HepG2 (cell line): Measurements from ENCODE around the gene ARHGEF12. TPM values are rescaled to one million over a fixed set of nuclear protein-coding genes. Genes with fewer than 3 reads are reported as not detected.

Source experiments
- ATAC-seq: fragments of 200-7000 bp; cut with Tn5 transposase; 3 replicates; pipeline ENCODE4 v1.9.1; 2020; ENCODE audit warnings: mild to moderate bottlenecking, moderate library complexity
- BruUV-seq: library from RNA; stranded (reverse); fragments of 400-500 nt; replicated peaks from 2 replicates; lab custom pipeline; 2021; lab: Mats Ljungman, UMichigan
- CTCF ChIA-PET: fragments of 300-600 bp; formaldehyde crosslinking; extraction: SDS; loops from one replicate; lab custom pipeline; 2021; ENCODE audit warnings: low total read pairs, inconsistent platforms, low intra/inter-chr PET ratio; lab: Yijun Ruan, JAX
- POLR2A ChIA-PET: fragments of 350-600 bp; sonication (Branson Sonifier 250); formaldehyde crosslinking; loops from one replicate; lab custom pipeline; 2020; ENCODE audit warnings: antibody characterized with exemption, inconsistent platforms; lab: Yijun Ruan, JAX
- DNase-seq: peaks from one replicate; pipeline ENCODE4 v3.0.0-alpha.2; 2015; ENCODE audit warnings: low spot score
- FAIRE-seq: peaks from 3 replicates; lab custom pipeline; 2011; peaks lifted over from hg19 to GRCh38; lab: Jason Lieb, UNC
- H2AFZ ChIP-seq: one replicate; pipeline ENCODE4 v1.6.1; 2011; ENCODE audit warnings: low read length, inconsistent platforms
- H3K27ac ChIP-seq: fragments of 300-600 bp; 3 replicates; pipeline ENCODE4 v1.8.0; 2011; ENCODE audit warnings: mixed run types, mild to moderate bottlenecking, mixed read lengths, low read length, inconsistent platforms; ENCODE audit not compliant: insufficient read depth; ENCODE audit errors: extremely low read length
- H3K27me3 ChIP-seq, 2 experiments: fragments of 200-600 bp in 1 of 2; 2 replicates in 1 of 2; 3 replicates in 1 of 2; pipeline versions ENCODE4 v1.6.0 to v1.8.0; 2011; ENCODE audit warnings: low read length in 2 of 2, mild to moderate bottlenecking in 2 of 2, moderate library complexity in 2 of 2, inconsistent platforms in 1 of 2; ENCODE audit not compliant: insufficient read depth in 2 of 2, control insufficient read depth in 1 of 2
- H3K36me3 ChIP-seq, 2 experiments: fragments of 200-600 bp in 1 of 2; replicated peaks in 1 of 2; 2 replicates in 1 of 2; 3 replicates in 1 of 2; pipeline versions ENCODE4 v1.5.1 to v1.8.0; 2011; ENCODE audit warnings: low read length in 2 of 2, inconsistent platforms in 1 of 2; ENCODE audit not compliant: insufficient read depth in 2 of 2, control insufficient read depth in 1 of 2
- H3K4me1 ChIP-seq: 2 replicates; pipeline ENCODE4 v1.5.1; 2012; ENCODE audit warnings: low read length, inconsistent platforms; ENCODE audit not compliant: insufficient read depth
- H3K4me2 ChIP-seq: 2 replicates; pipeline ENCODE4 v1.6.0; 2011; ENCODE audit warnings: low read depth, low read length, inconsistent platforms
- H3K4me3 ChIP-seq, 3 experiments: fragments of 200-600 bp in 1 of 3; sonication (generic), shearing (Covaris generic) in 1 of 3; replicated peaks in 1 of 3; 2 replicates each; pipeline ENCODE4 v1.5.1; 2011 to 2016; ENCODE audit warnings: low read length in 3 of 3, inconsistent platforms in 2 of 3, low read depth in 2 of 3, mild to moderate bottlenecking in 2 of 3, control low read depth in 1 of 3, mixed read lengths in 1 of 3; ENCODE audit not compliant: insufficient read depth in 1 of 3
- H3K79me2 ChIP-seq: one replicate; pipeline ENCODE4 v1.6.1; 2011; ENCODE audit warnings: low read length, inconsistent platforms; ENCODE audit not compliant: insufficient read depth
- H3K9ac ChIP-seq: 2 replicates; pipeline ENCODE4 v1.6.0; 2011; ENCODE audit warnings: mild to moderate bottlenecking, low read depth, low read length, inconsistent platforms; ENCODE audit not compliant: insufficient read depth
- H3K9me3 ChIP-seq: 2 replicates; pipeline ENCODE4 v1.5.1; 2012; ENCODE audit warnings: mild to moderate bottlenecking, low read length
- H4K20me1 ChIP-seq: 2 replicates; pipeline ENCODE4 v1.6.0; 2011; ENCODE audit warnings: inconsistent platforms, mild to moderate bottlenecking, low read length, moderate library complexity; ENCODE audit not compliant: insufficient read depth
- DPF2 ChIP-seq: sonication (generic); formaldehyde crosslinking; IDR thresholded peaks from 2 replicates; pipeline ENCODE4 v1.4.0; 2020; ENCODE audit warnings: mild to moderate bottlenecking, low read depth, missing genetic modification reagents, borderline replicate concordance
- EP300 ChIP-seq, 3 experiments: sonication (generic) in 1 of 3; formaldehyde crosslinking in 1 of 3; IDR thresholded peaks; 2 replicates each; pipeline versions ENCODE4 v1.5.1 to v1.6.1; 2011 to 2020; ENCODE audit warnings: low read depth in 2 of 3, low read length in 2 of 3, borderline replicate concordance in 1 of 3, improper control_type of control experiment in 1 of 3, mild to moderate bottlenecking in 1 of 3, missing genetic modification reagents in 1 of 3, moderate library complexity in 1 of 3
- GLI4 ChIP-seq: sonication (generic); formaldehyde crosslinking; IDR thresholded peaks from 2 replicates; pipeline ENCODE4 v1.5.1; 2020; ENCODE audit warnings: missing genetic modification reagents, mild to moderate bottlenecking, moderate library complexity, borderline replicate concordance
- HMGA1 ChIP-seq: sonication (generic); formaldehyde crosslinking; conservative IDR thresholded peaks from 2 replicates; pipeline ENCODE4 v1.4.0; 2020; ENCODE audit warnings: missing genetic modification reagents
- HNF4A ChIP-seq: sonication (generic); formaldehyde crosslinking; IDR thresholded peaks from 2 replicates; pipeline ENCODE4 v1.4.0; 2020; ENCODE audit warnings: missing genetic modification reagents
- IRF2 ChIP-seq: IDR thresholded peaks from 2 replicates; pipeline ENCODE4 v1.6.1; 2018; ENCODE audit warnings: missing genetic modification reagents, missing compliant biosample characterization
- NCOA2 ChIP-seq: sonication (generic); formaldehyde crosslinking; IDR thresholded peaks from 2 replicates; pipeline ENCODE4 v1.8.0; 2022; ENCODE audit warnings: inconsistent platforms
- NCOR1 ChIP-seq: fragments of 200-600 bp; sonication (generic); IDR thresholded peaks from 2 replicates; pipeline ENCODE4 v1.7.0; 2017; ENCODE audit warnings: antibody characterized with exemption, low read length, borderline replicate concordance
- PITX1 ChIP-seq: sonication (generic); formaldehyde crosslinking; IDR thresholded peaks from 2 replicates; pipeline ENCODE4 v1.5.1; 2020; ENCODE audit warnings: mild to moderate bottlenecking, missing genetic modification reagents
- RXRA ChIP-seq: sonication (generic); formaldehyde crosslinking; IDR thresholded peaks from 2 replicates; pipeline ENCODE4 v1.5.1; 2020; ENCODE audit warnings: missing genetic modification reagents
- SOX13 ChIP-seq, 3 experiments: fragments of 450-650 bp in 1 of 3; sonication (generic) in 1 of 3; formaldehyde crosslinking in 1 of 3; IDR thresholded peaks in 2 of 3; conservative IDR thresholded peaks in 1 of 3; 2 replicates each; pipeline versions ENCODE4 v1.5.0 to v1.6.1; 2016 to 2020; ENCODE audit warnings: antibody characterized with exemption in 1 of 3, mild to moderate bottlenecking in 1 of 3, missing compliant biosample characterization in 1 of 3, missing genetic modification reagents in 1 of 3, moderate library complexity in 1 of 3
- ZBTB7A ChIP-seq: sonication (generic); formaldehyde crosslinking; IDR thresholded peaks from 2 replicates; pipeline ENCODE4 v1.8.0; 2022; ENCODE audit warnings: mild to moderate bottlenecking, missing genetic modification reagents
- ZBTB7B ChIP-seq: sonication (generic); formaldehyde crosslinking; IDR thresholded peaks from 2 replicates; pipeline ENCODE4 v1.4.0; 2020; ENCODE audit warnings: missing genetic modification reagents
- ZNF264 ChIP-seq: sonication (generic); formaldehyde crosslinking; IDR thresholded peaks from 2 replicates; pipeline ENCODE4 v1.4.0; 2020; ENCODE audit warnings: missing genetic modification reagents
- ZNF496 ChIP-seq: sonication (generic); formaldehyde crosslinking; IDR thresholded peaks from 2 replicates; pipeline ENCODE4 v1.8.1; 2023; ENCODE audit warnings: mild to moderate bottlenecking, moderate library complexity, missing genetic modification reagents; ENCODE audit not compliant: insufficient replicate concordance
- ZNF619 ChIP-seq: sonication (generic); formaldehyde crosslinking; IDR thresholded peaks from 2 replicates; pipeline ENCODE4 v1.4.0; 2020; ENCODE audit warnings: mild to moderate bottlenecking, missing genetic modification reagents
- WGBS: methylation state at CpG from one replicate; pipeline ENCODE4 v1.1.6; 2017; ENCODE audit warnings: low lambda C conversion rate; 5-methylcytosine and 5-hydroxymethylcytosine counted together
- in situ Hi-C: cut with HindIII; loops from 2 replicates; pipeline ENCODE4 v1.10.0; 2017; ENCODE audit warnings: low pct_unique_long_range_greater_than_20kb; ENCODE audit not compliant: extremely low pct_ligation_motif_present
- intact Hi-C: fragments of 100-400 bp; cut with micrococcal nuclease; formaldehyde crosslinking; loops from one replicate; pipeline ENCODE4 v1.10.0; 2022; ENCODE audit not compliant: unreplicated experiment
- polyA plus RNA-seq, 8 experiments: library from polyadenylated mRNA; depleted of rRNA in 3 of 8; stranded (reverse) in 7 of 8; unstranded in 1 of 8; fragments of >200 nt; fragmentation: Illumina TruSeq in 4 of 8; extraction: Trizol in 4 of 8; gene quantifications; 2 replicates each; pipeline versions ENCODE4 v1.2.1 to v1.2.3, GENCODE V29; 2011 to 2016; ENCODE audit warnings: low read depth in 4 of 8, missing spikeins in 1 of 8, mixed read lengths in 1 of 8; ENCODE audit not compliant: insufficient read depth in 1 of 8
- total RNA-seq, 5 experiments: library from RNA; depleted of rRNA; stranded (reverse); fragments of >200 nt; fragmentation: Illumina TruSeq; extraction: Trizol; gene quantifications; 2 replicates each; pipeline ENCODE4 v1.2.3, GENCODE V29; 2016; ENCODE audit warnings: low read depth in 1 of 5
- TF ChIP-seq, protein P1 (sequence below): sonication (generic); formaldehyde crosslinking; IDR thresholded peaks from 2 replicates; pipeline ENCODE4 v1.4.0; 2020; ENCODE audit warnings: missing genetic modification reagents, borderline replicate concordance
- TF ChIP-seq, protein P2 (sequence below): fragments of 450-650 bp; IDR thresholded peaks from 2 replicates; pipeline ENCODE4 v1.6.1; 2017
- TF ChIP-seq, protein P3 (sequence below): sonication (generic); formaldehyde crosslinking; IDR thresholded peaks from 2 replicates; pipeline ENCODE4 v1.8.1; 2023; ENCODE audit warnings: missing genetic modification reagents, inconsistent platforms, borderline replicate concordance

ARHGEF12 gene
- total and polyA plus RNA-seq, 2 of the 13 experiments (the other 11 are each of a cell fraction or from before 2014, with no cell fraction given): 17.9 to 54.4 TPM

DNA sequence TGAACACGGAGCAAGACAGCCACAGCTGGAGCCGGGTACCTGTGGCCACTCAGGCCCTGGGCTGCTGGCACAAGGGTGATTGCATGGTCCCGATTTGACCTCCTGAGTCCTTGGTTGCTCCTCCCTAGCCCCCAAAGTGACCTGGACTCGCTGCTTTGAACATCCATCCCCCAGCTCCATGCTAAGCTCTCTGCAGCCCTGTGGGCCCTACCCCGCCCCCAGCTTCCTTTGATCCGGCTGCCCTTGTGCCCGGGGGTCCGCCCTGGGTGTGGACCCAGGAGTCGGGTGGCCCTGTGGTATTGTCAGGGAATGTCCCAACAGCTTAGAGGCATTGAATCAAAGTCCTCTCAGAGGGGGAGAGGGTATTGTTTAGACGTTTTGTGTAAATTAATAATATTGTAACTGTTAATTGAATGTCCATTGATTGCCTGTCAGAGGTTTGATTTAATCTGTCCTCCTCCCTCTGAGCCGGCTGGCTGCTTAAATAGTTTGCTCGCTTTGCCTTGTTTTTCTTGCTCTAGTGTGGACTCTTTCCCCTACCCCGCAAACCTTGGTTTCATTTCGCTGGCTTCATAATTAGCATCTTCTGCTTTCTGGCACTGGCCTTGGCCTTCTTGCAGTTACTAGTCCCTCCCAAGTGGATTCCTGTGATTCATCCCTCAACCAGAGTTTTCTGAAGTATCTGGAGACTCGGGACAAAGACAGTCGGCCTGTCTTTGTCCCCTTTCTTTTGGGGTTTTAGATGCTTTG is 196.0 kb downstream of the ARHGEF12 start:
- 0 out of 2 replicates have a peak overlapping the region, but pooled peaks have one; percentile 24 for H3K9ac ChIP-seq
- ChIA-PET POLR2A (interaction anchor here (0.5 to 2.3 kb wide), 3 partner anchors 9 to 333 kb away, joined by 3 to 10 read pairs (median 4); no protein-coding TSS in a partner anchor), CTCF (no interaction called here)
- peak overlapping the region; percentile 69 for H3K4me2 ChIP-seq
- no peaks in the 10 kb centered on the region for H3K79me2 ChIP-seq
- BruUV-seq: no TSS peak
- in situ Hi-C loops: no loop called here
- WGBS: 2% methylated on average over 9 of the region's 16 CpGs
- H3K36me3 ChIP-seq: no peaks in the 10 kb centered on the region
- H2AFZ ChIP-seq: no peak overlapping the region
- no peaks in the 10 kb centered on the region for H4K20me1 ChIP-seq
- ATAC-seq: peak; percentile 81
- FAIRE-seq: no peak
- peak overlapping the region in 2 of 3 experiments; percentile 14 to 44; a peak in 2 of 6 replicates for H3K4me3 ChIP-seq
- intact Hi-C loops: no loop called here
- no peaks in the 10 kb centered on the region for H3K9me3 ChIP-seq
- H3K27ac ChIP-seq: peak overlapping the region; percentile 42
- H3K4me1 ChIP-seq: peaks cover 28% of the 10 kb centered on the region
- DNase-seq: peak; percentile 70
- H3K27me3 ChIP-seq: peaks cover 0 to 21% of the 10 kb centered on the region in 2 experiments; a peak in 3 of 5 replicates
- TF ChIP-seq DPF2: no peak
- TF ChIP-seq ZNF619 (CRISPR knock-in tag): no peak
- TF ChIP-seq ZNF264 (CRISPR knock-in tag): no peak
- peak; percentile 86 for TF ChIP-seq RXRA (CRISPR knock-in tag)
- TF ChIP-seq SOX13 (IDR thresholded peaks at IDR 0.05): peak; percentile 64
- peak in 1 of 2 experiments; percentile 68; a peak in 2 of 4 replicates for TF ChIP-seq SOX13 (CRISPR knock-in tag; conservative IDR thresholded peaks at IDR 0.05 in 1 of 2, IDR thresholded peaks at IDR 0.05 in 1 of 2)
- no peak for TF ChIP-seq GLI4 (CRISPR knock-in tag)
- peak; percentile 87 for TF ChIP-seq HNF4A (CRISPR knock-in tag)
- TF ChIP-seq, protein P1, sequence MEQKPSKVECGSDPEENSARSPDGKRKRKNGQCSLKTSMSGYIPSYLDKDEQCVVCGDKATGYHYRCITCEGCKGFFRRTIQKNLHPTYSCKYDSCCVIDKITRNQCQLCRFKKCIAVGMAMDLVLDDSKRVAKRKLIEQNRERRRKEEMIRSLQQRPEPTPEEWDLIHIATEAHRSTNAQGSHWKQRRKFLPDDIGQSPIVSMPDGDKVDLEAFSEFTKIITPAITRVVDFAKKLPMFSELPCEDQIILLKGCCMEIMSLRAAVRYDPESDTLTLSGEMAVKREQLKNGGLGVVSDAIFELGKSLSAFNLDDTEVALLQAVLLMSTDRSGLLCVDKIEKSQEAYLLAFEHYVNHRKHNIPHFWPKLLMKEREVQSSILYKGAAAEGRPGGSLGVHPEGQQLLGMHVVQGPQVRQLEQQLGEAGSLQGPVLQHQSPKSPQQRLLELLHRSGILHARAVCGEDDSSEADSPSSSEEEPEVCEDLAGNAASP (CRISPR knock-in tag): peak; percentile 26; the same call in 1 of the 2 replicates
- 0 out of 2 replicates have a peak, but pooled peaks have one; percentile 12 for TF ChIP-seq IRF2 (CRISPR knock-in tag)
- TF ChIP-seq EP300 (IDR thresholded peaks at IDR 0.05; ENCODE audit: low read depth in 2 of 2, low read length in 2 of 2): peak in 1 of 2 experiments; percentile 71; a peak in 1 of 4 replicates
- TF ChIP-seq EP300 (CRISPR knock-in tag; IDR thresholded peaks at IDR 0.05; ENCODE audit: borderline replicate concordance): no peak; the same call in 1 of the 2 replicates
- TF ChIP-seq, protein P2, sequence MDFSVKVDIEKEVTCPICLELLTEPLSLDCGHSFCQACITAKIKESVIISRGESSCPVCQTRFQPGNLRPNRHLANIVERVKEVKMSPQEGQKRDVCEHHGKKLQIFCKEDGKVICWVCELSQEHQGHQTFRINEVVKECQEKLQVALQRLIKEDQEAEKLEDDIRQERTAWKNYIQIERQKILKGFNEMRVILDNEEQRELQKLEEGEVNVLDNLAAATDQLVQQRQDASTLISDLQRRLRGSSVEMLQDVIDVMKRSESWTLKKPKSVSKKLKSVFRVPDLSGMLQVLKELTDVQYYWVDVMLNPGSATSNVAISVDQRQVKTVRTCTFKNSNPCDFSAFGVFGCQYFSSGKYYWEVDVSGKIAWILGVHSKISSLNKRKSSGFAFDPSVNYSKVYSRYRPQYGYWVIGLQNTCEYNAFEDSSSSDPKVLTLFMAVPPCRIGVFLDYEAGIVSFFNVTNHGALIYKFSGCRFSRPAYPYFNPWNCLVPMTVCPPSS: no peak
- TF ChIP-seq ZBTB7B: peak; percentile 77; the same call in 1 of the 2 replicates
- peak; percentile 97 for TF ChIP-seq NCOR1
- peak; percentile 85 for TF ChIP-seq PITX1 (CRISPR knock-in tag)
- peak; percentile 35; the same call in 1 of the 2 replicates for TF ChIP-seq ZBTB7A (CRISPR knock-in tag)
- TF ChIP-seq, protein P3, sequence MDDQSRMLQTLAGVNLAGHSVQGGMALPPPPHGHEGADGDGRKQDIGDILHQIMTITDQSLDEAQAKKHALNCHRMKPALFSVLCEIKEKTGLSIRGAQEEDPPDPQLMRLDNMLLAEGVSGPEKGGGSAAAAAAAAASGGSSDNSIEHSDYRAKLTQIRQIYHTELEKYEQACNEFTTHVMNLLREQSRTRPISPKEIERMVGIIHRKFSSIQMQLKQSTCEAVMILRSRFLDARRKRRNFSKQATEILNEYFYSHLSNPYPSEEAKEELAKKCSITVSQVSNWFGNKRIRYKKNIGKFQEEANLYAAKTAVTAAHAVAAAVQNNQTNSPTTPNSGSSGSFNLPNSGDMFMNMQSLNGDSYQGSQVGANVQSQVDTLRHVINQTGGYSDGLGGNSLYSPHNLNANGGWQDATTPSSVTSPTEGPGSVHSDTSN (CRISPR knock-in tag): no peak
- TF ChIP-seq NCOA2 (CRISPR knock-in tag): peak; percentile 32; the same call in 1 of the 2 replicates
- no peak for TF ChIP-seq HMGA1 (CRISPR knock-in tag)
- TF ChIP-seq ZNF496: no peak
